ENCODE data around the gene ENOX1.

DNA sequence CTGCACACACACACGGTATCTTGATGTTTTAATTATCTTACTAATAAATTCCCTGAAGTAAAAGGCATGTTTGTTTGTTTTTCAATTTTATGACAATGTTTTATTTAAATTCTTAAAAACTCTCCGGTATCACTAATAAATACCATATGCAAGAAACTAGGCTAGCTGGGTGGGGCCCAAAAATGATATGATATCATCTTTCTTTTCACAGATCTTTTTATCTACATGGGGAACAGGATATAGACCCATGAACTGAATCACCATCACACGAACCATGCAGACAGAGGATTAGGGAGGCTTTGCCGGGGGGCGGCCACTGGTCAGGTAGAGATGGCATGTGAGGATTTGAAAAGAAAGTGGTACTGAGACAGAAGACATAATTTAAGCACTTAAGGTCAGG is 266.4 kb downstream of the ENOX1 start:
- TF ChIP-seq, protein P1, sequence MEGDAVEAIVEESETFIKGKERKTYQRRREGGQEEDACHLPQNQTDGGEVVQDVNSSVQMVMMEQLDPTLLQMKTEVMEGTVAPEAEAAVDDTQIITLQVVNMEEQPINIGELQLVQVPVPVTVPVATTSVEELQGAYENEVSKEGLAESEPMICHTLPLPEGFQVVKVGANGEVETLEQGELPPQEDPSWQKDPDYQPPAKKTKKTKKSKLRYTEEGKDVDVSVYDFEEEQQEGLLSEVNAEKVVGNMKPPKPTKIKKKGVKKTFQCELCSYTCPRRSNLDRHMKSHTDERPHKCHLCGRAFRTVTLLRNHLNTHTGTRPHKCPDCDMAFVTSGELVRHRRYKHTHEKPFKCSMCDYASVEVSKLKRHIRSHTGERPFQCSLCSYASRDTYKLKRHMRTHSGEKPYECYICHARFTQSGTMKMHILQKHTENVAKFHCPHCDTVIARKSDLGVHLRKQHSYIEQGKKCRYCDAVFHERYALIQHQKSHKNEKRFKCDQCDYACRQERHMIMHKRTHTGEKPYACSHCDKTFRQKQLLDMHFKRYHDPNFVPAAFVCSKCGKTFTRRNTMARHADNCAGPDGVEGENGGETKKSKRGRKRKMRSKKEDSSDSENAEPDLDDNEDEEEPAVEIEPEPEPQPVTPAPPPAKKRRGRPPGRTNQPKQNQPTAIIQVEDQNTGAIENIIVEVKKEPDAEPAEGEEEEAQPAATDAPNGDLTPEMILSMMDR (IDR thresholded peaks at IDR 0.05): no peak
- TF ChIP-seq POLR2A (IDR thresholded peaks at IDR 0.05): no peak

Measured in testis (tissue), 2 donors.